ENCODE measurements around the gene GLS. TPM values are rescaled to one million over a fixed set of nuclear protein-coding genes. Genes with fewer than 3 reads are reported as not detected.
A peak's percentile ranks its signal among the peaks of the same experiment; 100 is the strongest.
"Not testable (repeated sequence)": the region's sequence is repeated elsewhere in the genome, so short reads cannot be mapped to it uniquely, and the experiment has no call there.

The GLS gene
- polyA plus RNA-seq, 1 donor = 511 TPM

- Histone ChIP-seq H3K36me3 (ENCODE audit: control insufficient read depth, insufficient read depth, low read length) (no peaks in the 10 kb centered on the region), H3K27ac (ENCODE audit: low read length) (peak overlapping the region; percentile 94), H3K9me3 (ENCODE audit: control insufficient read depth, low read depth, low read length) (no peaks in the 10 kb centered on the region), H3K4me3 (ENCODE audit: low read length) (no peak overlapping the region), H3K4me1 (ENCODE audit: control insufficient read depth, insufficient read depth, low read length) (peaks cover 42% of the 10 kb centered on the region), H3K27me3 (ENCODE audit: control insufficient read depth, insufficient read depth, low read length) (no peaks in the 10 kb centered on the region)
- no CpG with 5 or more reads among the region's 1 CpG for WGBS (ENCODE audit: insufficient coverage, low lambda C conversion rate)
- no peak for DNase-seq
These were observed 25.9 kb upstream of the GLS start for GRCh38 chr2:190854726-190855125.

- WGBS (ENCODE audit: insufficient coverage, low lambda C conversion rate) = no CpG with 5 or more reads among the region's 4 CpGs
- H3K27me3 ChIP-seq (ENCODE audit: control insufficient read depth, insufficient read depth, low read length) = no peaks in the 10 kb centered on the region
- no peaks in the 10 kb centered on the region for H3K9me3 ChIP-seq (ENCODE audit: control insufficient read depth, low read depth, low read length)
- peak overlapping the region; percentile 94 for H3K27ac ChIP-seq (ENCODE audit: low read length)
- peaks cover 45% of the 10 kb centered on the region for H3K4me1 ChIP-seq (ENCODE audit: control insufficient read depth, insufficient read depth, low read length)
- no peak overlapping the region for H3K4me3 ChIP-seq (ENCODE audit: low read length)
- H3K36me3 ChIP-seq (ENCODE audit: control insufficient read depth, insufficient read depth, low read length) = no peaks in the 10 kb centered on the region
- DNase-seq = no peak
These were observed 25.4 kb upstream of the GLS start for GRCh38 chr2:190855245-190855644.

- no peak overlapping the region for H3K4me3 ChIP-seq (ENCODE audit: low read length)
- no peak for DNase-seq
- H3K27ac ChIP-seq (ENCODE audit: low read length) = peak overlapping the region; percentile 94
- peaks cover 49% of the 10 kb centered on the region for H3K4me1 ChIP-seq (ENCODE audit: control insufficient read depth, insufficient read depth, low read length)
- 100% methylated on average over 1 of the region's 1 CpG for WGBS (ENCODE audit: insufficient coverage, low lambda C conversion rate)
- no peaks in the 10 kb centered on the region for H3K9me3 ChIP-seq (ENCODE audit: control insufficient read depth, low read depth, low read length)
- H3K27me3 ChIP-seq (ENCODE audit: control insufficient read depth, insufficient read depth, low read length) = no peaks in the 10 kb centered on the region
- no peaks in the 10 kb centered on the region for H3K36me3 ChIP-seq (ENCODE audit: control insufficient read depth, insufficient read depth, low read length)
These were observed 23.6 kb upstream of the GLS start for GRCh38 chr2:190856985-190857384.

- Histone ChIP-seq H3K27ac (ENCODE audit: low read length) (no peak overlapping the region), H3K4me1 (ENCODE audit: control insufficient read depth, insufficient read depth, low read length) (peaks cover 61% of the 10 kb centered on the region), H3K27me3 (ENCODE audit: control insufficient read depth, insufficient read depth, low read length) (no peaks in the 10 kb centered on the region), H3K4me3 (ENCODE audit: low read length) (no peak overlapping the region), H3K36me3 (ENCODE audit: control insufficient read depth, insufficient read depth, low read length) (no peaks in the 10 kb centered on the region), H3K9me3 (ENCODE audit: control insufficient read depth, low read depth, low read length) (no peaks in the 10 kb centered on the region)
- WGBS (ENCODE audit: insufficient coverage, low lambda C conversion rate) = no CpG with 5 or more reads among the region's 6 CpGs
- no peak for DNase-seq
These were observed 21.8 kb upstream of the GLS start for GRCh38 chr2:190858817-190859216.

- Histone ChIP-seq H3K27me3 (ENCODE audit: control insufficient read depth, insufficient read depth, low read length) (no peaks in the 10 kb centered on the region), H3K9me3 (ENCODE audit: control insufficient read depth, low read depth, low read length) (no peaks in the 10 kb centered on the region), H3K27ac (ENCODE audit: low read length) (no peak overlapping the region), H3K36me3 (ENCODE audit: control insufficient read depth, insufficient read depth, low read length) (no peaks in the 10 kb centered on the region), H3K4me1 (ENCODE audit: control insufficient read depth, insufficient read depth, low read length) (peaks cover 61% of the 10 kb centered on the region), H3K4me3 (ENCODE audit: low read length) (no peak overlapping the region)
- DNase-seq = no peak
- WGBS (ENCODE audit: insufficient coverage, low lambda C conversion rate) = no CpG with 5 or more reads among the region's 6 CpGs
These were observed 21.0 kb upstream of the GLS start for GRCh38 chr2:190859347-190860297.

- Histone ChIP-seq H3K4me3 (ENCODE audit: low read length) (no peak overlapping the region), H3K9me3 (ENCODE audit: control insufficient read depth, low read depth, low read length) (no peaks in the 10 kb centered on the region), H3K36me3 (ENCODE audit: control insufficient read depth, insufficient read depth, low read length) (no peaks in the 10 kb centered on the region), H3K27ac (ENCODE audit: low read length) (peak overlapping the region; percentile 34), H3K27me3 (ENCODE audit: control insufficient read depth, insufficient read depth, low read length) (no peaks in the 10 kb centered on the region), H3K4me1 (ENCODE audit: control insufficient read depth, insufficient read depth, low read length) (peaks cover 60% of the 10 kb centered on the region)
- 100% methylated on average over 1 of the region's 5 CpGs for WGBS (ENCODE audit: insufficient coverage, low lambda C conversion rate)
- no peak for DNase-seq
These were observed 19.5 kb upstream of the GLS start for GRCh38 chr2:190860985-190861680.

- not testable (repeated sequence) for DNase-seq; H3K9me3 ChIP-seq (ENCODE audit: control insufficient read depth, low read depth, low read length); H3K4me3 ChIP-seq (ENCODE audit: low read length); H3K36me3 ChIP-seq (ENCODE audit: control insufficient read depth, insufficient read depth, low read length); H3K27me3 ChIP-seq (ENCODE audit: control insufficient read depth, insufficient read depth, low read length)
- Histone ChIP-seq H3K4me1 (ENCODE audit: control insufficient read depth, insufficient read depth, low read length) (peaks cover 53% of the 10 kb centered on the region), H3K27ac (ENCODE audit: low read length) (peak overlapping the region; percentile 70)
These were observed 18.5 kb upstream of the GLS start for GRCh38 chr2:190862128-190862527.

GRCh38 chr2:190862571-190862991 lies 18.0 kb upstream of the GLS start:
- DNase-seq = peak in 1 of 2 donors; percentile 70
- Histone ChIP-seq H3K4me1 (ENCODE audit: control insufficient read depth, insufficient read depth, low read length) (peaks cover 49% of the 10 kb centered on the region), H3K9me3 (ENCODE audit: control insufficient read depth, low read depth, low read length) (no peaks in the 10 kb centered on the region), H3K36me3 (ENCODE audit: control insufficient read depth, insufficient read depth, low read length) (no peaks in the 10 kb centered on the region), H3K4me3 (ENCODE audit: low read length) (no peak overlapping the region), H3K27ac (ENCODE audit: low read length) (peak overlapping the region; percentile 70), H3K27me3 (ENCODE audit: control insufficient read depth, insufficient read depth, low read length) (no peaks in the 10 kb centered on the region)
- WGBS (ENCODE audit: insufficient coverage, low lambda C conversion rate) = 60% methylated on average over 1 of the region's 2 CpGs

GRCh38 chr2:190863946-190864345 lies 16.7 kb upstream of the GLS start:
- no peak overlapping the region for H3K4me3 ChIP-seq (ENCODE audit: low read length)
- no peaks in the 10 kb centered on the region for H3K27me3 ChIP-seq (ENCODE audit: control insufficient read depth, insufficient read depth, low read length)
- no CpG with 5 or more reads among the region's 3 CpGs for WGBS (ENCODE audit: insufficient coverage, low lambda C conversion rate)
- H3K9me3 ChIP-seq (ENCODE audit: control insufficient read depth, low read depth, low read length) = no peaks in the 10 kb centered on the region
- H3K27ac ChIP-seq (ENCODE audit: low read length) = peak overlapping the region; percentile 70
- peaks cover 43% of the 10 kb centered on the region for H3K4me1 ChIP-seq (ENCODE audit: control insufficient read depth, insufficient read depth, low read length)
- H3K36me3 ChIP-seq (ENCODE audit: control insufficient read depth, insufficient read depth, low read length) = no peaks in the 10 kb centered on the region
- peak; percentile 80 to 90 for DNase-seq

- Histone ChIP-seq H3K4me1 (ENCODE audit: control insufficient read depth, insufficient read depth, low read length) (peaks cover 40% of the 10 kb centered on the region), H3K27ac (ENCODE audit: low read length) (peak overlapping the region; percentile 70), H3K9me3 (ENCODE audit: control insufficient read depth, low read depth, low read length) (no peaks in the 10 kb centered on the region), H3K4me3 (ENCODE audit: low read length) (no peak overlapping the region), H3K36me3 (ENCODE audit: control insufficient read depth, insufficient read depth, low read length) (no peaks in the 10 kb centered on the region), H3K27me3 (ENCODE audit: control insufficient read depth, insufficient read depth, low read length) (no peaks in the 10 kb centered on the region)
- DNase-seq = no peak
These were observed 16.2 kb upstream of the GLS start for GRCh38 chr2:190864375-190864774.
